ENCODE measurements around the gene CD4. TPM values are rescaled to one million over a fixed set of nuclear protein-coding genes. Genes with fewer than 3 reads are reported as not detected.
A peak's percentile ranks its signal among the peaks of the same experiment; 100 is the strongest.

CD4 gene
- total and polyA plus RNA-seq, 10 of the 15 experiments (the other 5 are each of a cell fraction or from before 2014, with no cell fraction given): 0.24 to 1.6 (median 0.69) TPM

DNA sequence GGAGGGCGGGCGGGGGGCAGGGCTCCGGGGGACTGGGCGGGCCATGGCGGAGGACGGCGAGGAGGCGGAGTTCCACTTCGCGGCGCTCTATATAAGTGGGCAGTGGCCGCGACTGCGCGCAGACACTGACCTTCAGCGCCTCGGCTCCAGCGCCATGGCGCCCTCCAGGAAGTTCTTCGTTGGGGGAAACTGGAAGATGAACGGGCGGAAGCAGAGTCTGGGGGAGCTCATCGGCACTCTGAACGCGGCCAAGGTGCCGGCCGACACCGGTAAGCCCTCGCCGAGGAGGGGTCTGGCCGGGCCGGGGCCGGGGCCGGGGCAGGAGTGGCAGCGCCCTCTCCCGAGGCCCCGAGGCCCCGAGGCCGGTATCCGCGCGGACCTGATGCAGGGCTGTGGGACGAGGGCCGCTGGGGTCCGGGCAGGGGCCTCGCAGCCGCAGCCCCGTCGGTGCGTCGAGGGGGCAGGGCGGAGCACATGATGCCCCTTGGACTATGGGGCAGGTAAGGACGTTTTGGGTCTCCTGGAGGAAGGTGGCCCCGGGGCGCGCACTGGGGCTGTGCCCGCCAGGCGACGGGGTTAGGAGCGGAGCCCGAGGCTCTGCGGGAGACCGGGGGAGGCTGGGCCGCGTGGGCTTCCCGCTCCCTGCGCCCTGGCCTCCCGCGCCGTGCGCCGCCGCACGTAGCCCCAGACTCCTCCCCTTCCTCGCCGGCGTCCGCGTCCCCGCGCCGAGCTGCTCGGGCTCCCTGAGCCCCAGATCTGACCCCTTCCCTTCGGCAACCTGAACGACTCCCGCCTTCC is 78.3 kb downstream of the CD4 start, which contains the start of gene TPI1 (continued):
- no peak for TF ChIP-seq FOS (IDR thresholded peaks at IDR 0.05; ENCODE audit: borderline replicate concordance, extremely low read depth, insufficient read length)
- no peak for TF ChIP-seq EP300 (IDR thresholded peaks at IDR 0.05; ENCODE audit: borderline replicate concordance in 1 of 2, control insufficient read depth in 1 of 2, low read depth in 2 of 2, low read length in 2 of 2)
- TF ChIP-seq SMARCA5 (IDR thresholded peaks at IDR 0.05): peak; percentile 82; the same call in 1 of the 2 replicates
- no peak for TF ChIP-seq CEBPB (IDR thresholded peaks at IDR 0.05; ENCODE audit: borderline replicate concordance in 1 of 2, low read depth in 2 of 2, low read length in 2 of 2)
- TF ChIP-seq ETV6 (conservative IDR thresholded peaks at IDR 0.05 in 1 of 2, IDR thresholded peaks at IDR 0.05 in 1 of 2; ENCODE audit: borderline replicate concordance in 1 of 2, low read depth in 1 of 2): no peak
- TF ChIP-seq, protein P1, sequence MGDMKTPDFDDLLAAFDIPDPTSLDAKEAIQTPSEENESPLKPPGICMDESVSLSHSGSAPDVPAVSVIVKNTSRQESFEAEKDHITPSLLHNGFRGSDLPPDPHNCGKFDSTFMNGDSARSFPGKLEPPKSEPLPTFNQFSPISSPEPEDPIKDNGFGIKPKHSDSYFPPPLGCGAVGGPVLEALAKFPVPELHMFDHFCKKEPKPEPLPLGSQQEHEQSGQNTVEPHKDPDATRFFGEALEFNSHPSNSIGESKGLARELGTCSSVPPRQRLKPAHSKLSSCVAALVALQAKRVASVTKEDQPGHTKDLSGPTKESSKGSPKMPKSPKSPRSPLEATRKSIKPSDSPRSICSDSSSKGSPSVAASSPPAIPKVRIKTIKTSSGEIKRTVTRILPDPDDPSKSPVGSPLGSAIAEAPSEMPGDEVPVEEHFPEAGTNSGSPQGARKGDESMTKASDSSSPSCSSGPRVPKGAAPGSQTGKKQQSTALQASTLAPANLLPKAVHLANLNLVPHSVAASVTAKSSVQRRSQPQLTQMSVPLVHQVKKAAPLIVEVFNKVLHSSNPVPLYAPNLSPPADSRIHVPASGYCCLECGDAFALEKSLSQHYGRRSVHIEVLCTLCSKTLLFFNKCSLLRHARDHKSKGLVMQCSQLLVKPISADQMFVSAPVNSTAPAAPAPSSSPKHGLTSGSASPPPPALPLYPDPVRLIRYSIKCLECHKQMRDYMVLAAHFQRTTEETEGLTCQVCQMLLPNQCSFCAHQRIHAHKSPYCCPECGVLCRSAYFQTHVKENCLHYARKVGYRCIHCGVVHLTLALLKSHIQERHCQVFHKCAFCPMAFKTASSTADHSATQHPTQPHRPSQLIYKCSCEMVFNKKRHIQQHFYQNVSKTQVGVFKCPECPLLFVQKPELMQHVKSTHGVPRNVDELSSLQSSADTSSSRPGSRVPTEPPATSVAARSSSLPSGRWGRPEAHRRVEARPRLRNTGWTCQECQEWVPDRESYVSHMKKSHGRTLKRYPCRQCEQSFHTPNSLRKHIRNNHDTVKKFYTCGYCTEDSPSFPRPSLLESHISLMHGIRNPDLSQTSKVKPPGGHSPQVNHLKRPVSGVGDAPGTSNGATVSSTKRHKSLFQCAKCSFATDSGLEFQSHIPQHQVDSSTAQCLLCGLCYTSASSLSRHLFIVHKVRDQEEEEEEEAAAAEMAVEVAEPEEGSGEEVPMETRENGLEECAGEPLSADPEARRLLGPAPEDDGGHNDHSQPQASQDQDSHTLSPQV (IDR thresholded peaks at IDR 0.05): no peak
- TF ChIP-seq, protein P2, sequence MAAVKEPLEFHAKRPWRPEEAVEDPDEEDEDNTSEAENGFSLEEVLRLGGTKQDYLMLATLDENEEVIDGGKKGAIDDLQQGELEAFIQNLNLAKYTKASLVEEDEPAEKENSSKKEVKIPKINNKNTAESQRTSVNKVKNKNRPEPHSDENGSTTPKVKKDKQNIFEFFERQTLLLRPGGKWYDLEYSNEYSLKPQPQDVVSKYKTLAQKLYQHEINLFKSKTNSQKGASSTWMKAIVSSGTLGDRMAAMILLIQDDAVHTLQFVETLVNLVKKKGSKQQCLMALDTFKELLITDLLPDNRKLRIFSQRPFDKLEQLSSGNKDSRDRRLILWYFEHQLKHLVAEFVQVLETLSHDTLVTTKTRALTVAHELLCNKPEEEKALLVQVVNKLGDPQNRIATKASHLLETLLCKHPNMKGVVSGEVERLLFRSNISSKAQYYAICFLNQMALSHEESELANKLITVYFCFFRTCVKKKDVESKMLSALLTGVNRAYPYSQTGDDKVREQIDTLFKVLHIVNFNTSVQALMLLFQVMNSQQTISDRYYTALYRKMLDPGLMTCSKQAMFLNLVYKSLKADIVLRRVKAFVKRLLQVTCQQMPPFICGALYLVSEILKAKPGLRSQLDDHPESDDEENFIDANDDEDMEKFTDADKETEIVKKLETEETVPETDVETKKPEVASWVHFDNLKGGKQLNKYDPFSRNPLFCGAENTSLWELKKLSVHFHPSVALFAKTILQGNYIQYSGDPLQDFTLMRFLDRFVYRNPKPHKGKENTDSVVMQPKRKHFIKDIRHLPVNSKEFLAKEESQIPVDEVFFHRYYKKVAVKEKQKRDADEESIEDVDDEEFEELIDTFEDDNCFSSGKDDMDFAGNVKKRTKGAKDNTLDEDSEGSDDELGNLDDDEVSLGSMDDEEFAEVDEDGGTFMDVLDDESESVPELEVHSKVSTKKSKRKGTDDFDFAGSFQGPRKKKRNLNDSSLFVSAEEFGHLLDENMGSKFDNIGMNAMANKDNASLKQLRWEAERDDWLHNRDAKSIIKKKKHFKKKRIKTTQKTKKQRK (IDR thresholded peaks at IDR 0.05; ENCODE audit: low read depth, low read length): no peak
- no peak for TF ChIP-seq MEF2B (IDR thresholded peaks at IDR 0.05; ENCODE audit: partially characterized antibody, poor library complexity, severe bottlenecking)
- no peak for TF ChIP-seq SUZ12 (IDR thresholded peaks at IDR 0.05; ENCODE audit: unreplicated experiment)
- TF ChIP-seq ZNF217 (IDR thresholded peaks at IDR 0.05): 0 out of 2 replicates have a peak, but pooled peaks have one; percentile 36
- TF ChIP-seq STAT1 (conservative IDR thresholded peaks at IDR 0.05): no peak
- no peak for TF ChIP-seq FOXK2 (IDR thresholded peaks at IDR 0.05)
- TF ChIP-seq, protein P3, sequence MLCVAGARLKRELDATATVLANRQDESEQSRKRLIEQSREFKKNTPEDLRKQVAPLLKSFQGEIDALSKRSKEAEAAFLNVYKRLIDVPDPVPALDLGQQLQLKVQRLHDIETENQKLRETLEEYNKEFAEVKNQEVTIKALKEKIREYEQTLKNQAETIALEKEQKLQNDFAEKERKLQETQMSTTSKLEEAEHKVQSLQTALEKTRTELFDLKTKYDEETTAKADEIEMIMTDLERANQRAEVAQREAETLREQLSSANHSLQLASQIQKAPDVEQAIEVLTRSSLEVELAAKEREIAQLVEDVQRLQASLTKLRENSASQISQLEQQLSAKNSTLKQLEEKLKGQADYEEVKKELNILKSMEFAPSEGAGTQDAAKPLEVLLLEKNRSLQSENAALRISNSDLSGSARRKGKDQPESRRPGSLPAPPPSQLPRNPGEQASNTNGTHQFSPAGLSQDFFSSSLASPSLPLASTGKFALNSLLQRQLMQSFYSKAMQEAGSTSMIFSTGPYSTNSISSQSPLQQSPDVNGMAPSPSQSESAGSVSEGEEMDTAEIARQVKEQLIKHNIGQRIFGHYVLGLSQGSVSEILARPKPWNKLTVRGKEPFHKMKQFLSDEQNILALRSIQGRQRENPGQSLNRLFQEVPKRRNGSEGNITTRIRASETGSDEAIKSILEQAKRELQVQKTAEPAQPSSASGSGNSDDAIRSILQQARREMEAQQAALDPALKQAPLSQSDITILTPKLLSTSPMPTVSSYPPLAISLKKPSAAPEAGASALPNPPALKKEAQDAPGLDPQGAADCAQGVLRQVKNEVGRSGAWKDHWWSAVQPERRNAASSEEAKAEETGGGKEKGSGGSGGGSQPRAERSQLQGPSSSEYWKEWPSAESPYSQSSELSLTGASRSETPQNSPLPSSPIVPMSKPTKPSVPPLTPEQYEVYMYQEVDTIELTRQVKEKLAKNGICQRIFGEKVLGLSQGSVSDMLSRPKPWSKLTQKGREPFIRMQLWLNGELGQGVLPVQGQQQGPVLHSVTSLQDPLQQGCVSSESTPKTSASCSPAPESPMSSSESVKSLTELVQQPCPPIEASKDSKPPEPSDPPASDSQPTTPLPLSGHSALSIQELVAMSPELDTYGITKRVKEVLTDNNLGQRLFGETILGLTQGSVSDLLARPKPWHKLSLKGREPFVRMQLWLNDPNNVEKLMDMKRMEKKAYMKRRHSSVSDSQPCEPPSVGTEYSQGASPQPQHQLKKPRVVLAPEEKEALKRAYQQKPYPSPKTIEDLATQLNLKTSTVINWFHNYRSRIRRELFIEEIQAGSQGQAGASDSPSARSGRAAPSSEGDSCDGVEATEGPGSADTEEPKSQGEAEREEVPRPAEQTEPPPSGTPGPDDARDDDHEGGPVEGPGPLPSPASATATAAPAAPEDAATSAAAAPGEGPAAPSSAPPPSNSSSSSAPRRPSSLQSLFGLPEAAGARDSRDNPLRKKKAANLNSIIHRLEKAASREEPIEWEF (IDR thresholded peaks at IDR 0.05; ENCODE audit: insufficient replicate concordance, low read depth, low read length): no peak

Measured in GM12878 (cell line).